Limb (tissue), 2 donors: ENCODE data around the gene ZNF146.
"Not testable (repeated sequence)": the region's sequence is repeated elsewhere in the genome, so short reads cannot be mapped to it uniquely, and the experiment has no call there.

Source experiments
- DNase-seq, 2 donors: peaks; one replicate each; pipeline ENCODE4 v3.0.0-alpha.2; 2016; ENCODE audit errors: extremely low spot score in 2 of 2

Gene ZNF146

DNA sequence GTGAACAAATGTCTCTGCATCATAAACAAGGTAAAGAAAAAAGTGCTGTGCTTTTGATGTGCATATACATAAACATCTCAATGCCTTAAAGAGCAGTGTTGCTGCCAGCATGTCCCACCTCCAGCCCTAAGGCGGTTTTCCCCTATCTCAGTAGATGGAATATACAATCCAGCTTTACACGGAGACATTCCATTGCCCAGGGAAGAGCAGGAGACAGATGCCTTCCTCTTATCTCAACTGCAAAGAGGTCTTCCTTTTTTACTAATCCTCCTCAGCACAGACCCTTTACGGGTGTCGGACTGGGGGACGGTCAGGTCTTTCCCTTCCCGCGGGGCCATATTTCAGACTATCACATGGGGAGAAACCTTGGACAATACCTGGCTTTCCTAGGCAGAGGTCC, 18.7 kb downstream of the ZNF146 start:
- DNase-seq: not testable (repeated sequence)

DNA sequence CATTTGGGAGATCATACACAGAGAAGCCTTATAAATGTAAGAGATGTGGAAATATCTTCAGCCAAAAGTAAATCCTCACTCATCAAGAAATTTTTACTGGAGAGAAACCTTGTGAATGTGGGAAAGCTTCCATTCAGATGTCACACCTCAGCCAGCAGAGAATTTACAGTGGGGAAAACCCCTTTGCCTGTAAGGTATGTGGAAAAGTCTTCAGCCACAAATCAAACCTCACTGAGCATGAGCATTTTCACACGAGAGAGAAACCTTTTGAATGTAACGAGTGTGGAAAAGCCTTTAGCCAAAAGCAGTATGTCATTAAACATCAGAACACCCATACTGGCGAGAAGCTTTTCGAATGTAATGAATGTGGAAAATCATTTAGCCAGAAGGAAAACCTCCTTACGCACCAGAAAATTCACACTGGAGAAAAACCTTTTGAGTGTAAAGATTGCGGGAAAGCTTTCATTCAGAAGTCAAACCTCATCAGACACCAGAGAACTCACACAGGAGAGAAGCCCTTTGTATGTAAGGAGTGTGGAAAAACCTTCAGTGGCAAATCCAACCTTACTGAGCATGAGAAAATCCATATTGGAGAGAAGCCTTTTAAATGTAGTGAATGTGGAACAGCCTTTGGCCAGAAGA, 21.5 kb downstream of the ZNF146 start:
- DNase-seq: no peak

DNA sequence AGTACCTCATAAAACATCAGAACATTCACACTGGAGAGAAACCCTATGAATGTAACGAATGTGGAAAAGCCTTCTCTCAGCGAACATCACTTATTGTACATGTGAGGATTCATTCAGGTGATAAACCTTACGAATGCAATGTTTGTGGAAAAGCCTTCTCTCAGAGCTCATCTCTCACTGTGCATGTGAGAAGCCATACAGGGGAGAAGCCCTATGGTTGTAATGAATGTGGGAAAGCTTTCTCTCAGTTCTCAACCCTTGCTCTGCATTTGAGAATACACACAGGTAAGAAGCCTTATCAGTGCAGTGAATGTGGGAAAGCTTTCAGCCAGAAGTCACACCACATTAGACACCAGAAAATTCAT, 22.0 kb downstream of the ZNF146 start:
- no peak for DNase-seq

DNA sequence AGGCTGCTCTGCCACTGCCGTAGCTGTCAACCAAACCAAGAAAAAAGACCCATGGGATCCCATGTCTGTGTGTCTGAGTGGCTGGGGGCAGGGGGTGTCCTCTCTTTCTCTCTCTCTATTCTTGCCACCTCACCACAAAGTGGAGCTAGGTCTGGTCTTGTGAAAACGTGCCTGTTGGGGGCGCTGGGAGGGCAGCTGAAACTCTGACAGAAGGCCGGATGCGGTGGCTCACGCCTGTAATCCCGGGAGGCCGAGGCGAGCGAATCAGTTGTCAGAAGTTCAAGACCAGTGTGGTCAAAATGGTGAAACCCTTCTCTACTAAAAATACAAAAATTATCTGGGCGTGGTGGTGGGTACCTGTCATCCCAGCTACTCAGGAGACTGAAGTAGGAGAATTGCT, 29.2 kb downstream of the ZNF146 start:
- DNase-seq: no peak

DNA sequence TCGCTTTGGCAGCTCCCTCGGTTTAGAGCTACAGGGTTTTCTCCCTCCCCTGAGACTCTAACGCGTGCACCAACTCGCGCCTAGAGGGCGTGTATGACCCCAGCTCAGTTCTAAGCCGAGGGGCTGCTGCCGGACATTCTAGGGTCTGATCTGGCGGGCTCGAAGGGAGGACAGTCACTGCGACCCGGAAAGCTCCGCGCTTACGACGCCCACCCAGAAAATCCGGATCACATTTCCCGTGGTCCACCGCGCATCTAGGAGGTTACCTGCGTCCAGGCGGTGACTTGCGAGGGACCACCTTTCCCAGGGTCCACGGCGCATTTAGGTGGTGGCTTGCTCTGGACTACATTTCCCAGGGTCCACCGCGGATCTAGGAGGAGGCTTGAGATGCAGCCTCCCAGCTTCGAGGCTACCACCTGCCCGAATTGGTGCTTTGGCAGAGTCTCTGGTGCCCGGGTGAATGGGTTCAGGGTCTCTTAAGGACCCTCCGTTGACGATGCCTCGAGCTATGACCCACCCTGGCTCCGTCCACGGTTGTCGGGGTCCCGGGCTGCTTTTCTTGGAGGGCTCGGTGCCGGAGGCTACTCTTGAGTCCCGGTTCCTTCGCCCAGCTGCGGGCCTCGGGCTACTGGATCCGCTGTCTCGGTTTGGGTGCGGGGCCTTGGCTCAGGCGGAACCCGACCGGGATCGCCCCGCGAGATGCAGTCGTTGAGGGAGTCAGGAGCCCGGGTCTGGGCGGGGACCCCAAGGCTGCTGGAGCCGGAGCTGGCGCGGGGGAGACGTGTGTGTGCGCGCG, 30.5 kb downstream of the ZNF146 start:
- DNase-seq: peak; percentile 14 to 75

DNA sequence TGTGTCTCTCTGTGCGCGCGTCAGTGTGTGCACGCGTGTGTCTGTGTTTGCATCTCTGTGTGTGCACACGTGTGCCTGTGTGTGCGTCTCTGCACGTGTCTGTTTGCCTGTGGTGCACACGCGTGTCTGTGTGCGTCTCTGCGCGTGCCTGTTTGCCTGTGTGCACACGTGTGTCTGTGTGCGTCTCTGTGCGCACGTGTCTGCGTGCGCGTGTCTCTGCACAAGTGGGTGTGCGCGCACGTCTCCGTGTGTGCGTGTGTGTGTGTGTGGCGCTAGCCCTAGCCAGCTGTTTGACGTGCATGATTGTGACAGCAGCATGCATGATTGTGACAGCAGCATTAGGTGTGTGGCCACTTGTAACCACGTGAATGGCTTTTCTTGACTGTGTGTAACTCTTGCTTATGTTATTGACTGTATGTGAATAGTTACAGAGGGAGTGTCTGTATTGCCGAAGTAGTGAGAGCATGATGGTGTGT, 31.1 kb downstream of the ZNF146 start:
- DNase-seq: no peak

DNA sequence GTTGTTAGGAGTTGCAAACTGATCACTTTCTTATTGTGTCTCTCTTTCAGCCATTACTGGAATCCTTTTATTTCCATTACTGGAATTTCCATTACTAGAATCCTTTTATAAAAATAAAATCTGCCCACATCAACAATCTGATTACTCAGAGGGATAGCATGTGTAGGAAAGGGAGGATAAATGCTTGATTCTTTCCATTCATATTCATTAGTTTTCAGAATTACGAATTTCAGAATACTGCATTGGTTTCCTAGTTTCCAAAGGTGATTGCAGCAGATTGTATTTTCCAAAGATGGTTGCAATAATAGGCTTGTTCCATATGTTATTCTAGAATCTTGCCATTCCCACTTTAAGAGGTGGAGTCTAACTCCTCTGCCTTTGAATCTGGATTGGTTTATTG, 37.1 kb downstream of the ZNF146 start:
- no peak for DNase-seq

DNA sequence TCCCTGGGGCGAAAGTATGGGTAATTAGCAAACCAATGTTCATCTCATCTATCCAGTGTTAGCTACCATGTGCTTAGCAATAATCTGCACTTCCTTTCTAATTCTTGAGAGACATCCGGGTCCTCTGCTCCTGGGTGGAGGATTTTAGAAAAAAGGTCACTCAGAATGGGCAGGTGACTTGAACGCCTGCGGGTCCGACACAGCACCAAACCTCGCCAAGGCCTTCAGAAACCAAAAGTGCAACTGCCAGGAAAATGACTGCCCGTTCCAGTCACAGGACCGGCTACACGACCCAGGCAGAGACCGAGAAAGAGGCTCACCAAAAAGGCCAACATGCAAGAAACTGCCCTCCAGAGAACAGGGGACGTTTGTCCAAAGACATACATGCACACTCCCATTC, 39.9 kb downstream of the ZNF146 start:
- DNase-seq: no peak

DNA sequence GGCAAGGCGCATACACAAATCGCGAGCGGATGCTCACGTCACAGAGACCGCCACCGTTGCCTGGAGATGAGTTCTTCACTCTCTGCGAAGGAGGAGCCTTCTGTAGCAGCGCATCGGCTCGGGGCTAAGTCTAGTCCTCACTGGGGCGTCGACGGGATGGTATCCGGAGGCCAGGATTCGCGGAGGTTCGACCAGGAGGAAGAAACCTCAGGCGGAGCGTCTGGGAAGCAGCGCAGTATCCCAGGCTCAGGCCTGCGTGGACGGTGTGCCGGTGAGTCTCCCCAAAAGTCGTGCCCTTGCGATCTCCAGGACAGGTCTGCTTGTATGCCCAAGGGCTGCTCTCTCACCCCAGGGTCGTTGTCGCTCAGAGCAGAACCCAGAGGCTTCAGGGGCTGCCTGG, 40.4 kb downstream of the ZNF146 start:
- no peak for DNase-seq

DNA sequence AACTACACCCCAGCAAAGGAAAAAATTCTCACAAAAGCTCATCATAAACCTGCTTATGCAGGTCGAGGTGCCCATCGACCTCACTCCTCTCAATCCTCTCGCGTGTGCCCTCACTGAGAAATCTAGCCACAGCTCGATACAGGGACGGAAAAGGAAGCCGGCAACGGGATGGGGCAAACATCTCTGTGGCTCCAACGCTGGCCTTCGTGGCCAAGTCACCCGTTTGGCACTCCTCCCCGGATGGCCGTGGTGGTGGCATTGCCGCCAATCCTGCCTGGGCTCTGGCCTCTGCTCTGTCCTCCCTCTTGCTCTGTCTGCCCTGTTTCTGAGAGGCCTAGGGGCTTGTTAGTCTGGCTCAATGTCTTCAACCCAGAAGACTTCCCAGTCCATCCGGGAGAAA, 41.2 kb downstream of the ZNF146 start:
- no peak for DNase-seq

DNA sequence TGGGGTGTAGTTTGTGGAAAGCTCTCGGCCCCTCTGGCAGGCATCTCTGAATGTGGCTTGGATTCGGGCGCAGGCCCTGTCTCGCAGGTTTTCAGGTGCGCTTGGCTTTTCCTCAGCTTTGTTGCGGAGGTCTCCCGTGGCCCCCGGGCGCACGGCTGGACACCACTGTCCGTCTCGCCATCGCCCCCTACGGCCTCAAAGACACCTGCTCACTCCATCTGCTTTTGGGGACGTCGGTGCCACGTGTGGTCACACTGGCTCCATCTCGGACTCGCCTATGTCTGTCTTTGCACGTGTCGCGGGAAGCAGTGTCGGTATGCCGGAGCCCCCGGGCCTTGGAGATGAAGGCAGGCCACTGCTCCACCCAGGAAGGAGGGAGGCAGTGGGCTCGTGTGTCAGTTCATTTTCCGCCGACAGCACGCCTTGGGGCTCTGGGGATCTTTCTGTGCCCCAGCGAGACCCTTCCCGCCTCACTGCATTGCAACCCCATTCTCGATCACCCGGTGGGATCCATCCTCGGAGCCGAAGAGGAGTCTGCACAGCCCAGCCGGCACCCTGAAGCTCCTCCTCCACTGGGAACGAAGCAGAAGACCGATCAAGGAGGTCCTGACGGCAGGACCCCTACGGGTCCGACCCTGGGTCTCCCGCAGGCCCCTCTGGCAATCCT, 42.1 kb downstream of the ZNF146 start:
- DNase-seq: no peak

DNA sequence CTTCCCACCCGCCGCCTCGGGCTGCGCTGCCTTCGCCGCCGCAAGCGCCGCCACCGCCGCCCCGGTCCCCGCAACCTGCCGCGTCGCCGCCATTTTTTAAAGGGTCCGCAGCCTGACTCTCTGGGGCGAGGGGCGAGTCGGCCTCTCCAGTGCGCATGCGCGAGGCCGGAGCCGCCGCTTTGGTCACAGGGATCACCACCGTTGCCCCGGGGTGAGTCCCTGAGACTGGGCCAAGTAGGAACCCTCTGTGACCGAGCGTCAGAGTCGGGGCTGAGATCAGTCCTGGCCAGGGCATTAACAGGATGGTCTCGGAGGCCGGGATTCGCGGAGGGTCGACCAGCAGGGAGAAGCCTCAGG, 42.6 kb downstream of the ZNF146 start:
- peak; percentile 3 to 66 for DNase-seq

DNA sequence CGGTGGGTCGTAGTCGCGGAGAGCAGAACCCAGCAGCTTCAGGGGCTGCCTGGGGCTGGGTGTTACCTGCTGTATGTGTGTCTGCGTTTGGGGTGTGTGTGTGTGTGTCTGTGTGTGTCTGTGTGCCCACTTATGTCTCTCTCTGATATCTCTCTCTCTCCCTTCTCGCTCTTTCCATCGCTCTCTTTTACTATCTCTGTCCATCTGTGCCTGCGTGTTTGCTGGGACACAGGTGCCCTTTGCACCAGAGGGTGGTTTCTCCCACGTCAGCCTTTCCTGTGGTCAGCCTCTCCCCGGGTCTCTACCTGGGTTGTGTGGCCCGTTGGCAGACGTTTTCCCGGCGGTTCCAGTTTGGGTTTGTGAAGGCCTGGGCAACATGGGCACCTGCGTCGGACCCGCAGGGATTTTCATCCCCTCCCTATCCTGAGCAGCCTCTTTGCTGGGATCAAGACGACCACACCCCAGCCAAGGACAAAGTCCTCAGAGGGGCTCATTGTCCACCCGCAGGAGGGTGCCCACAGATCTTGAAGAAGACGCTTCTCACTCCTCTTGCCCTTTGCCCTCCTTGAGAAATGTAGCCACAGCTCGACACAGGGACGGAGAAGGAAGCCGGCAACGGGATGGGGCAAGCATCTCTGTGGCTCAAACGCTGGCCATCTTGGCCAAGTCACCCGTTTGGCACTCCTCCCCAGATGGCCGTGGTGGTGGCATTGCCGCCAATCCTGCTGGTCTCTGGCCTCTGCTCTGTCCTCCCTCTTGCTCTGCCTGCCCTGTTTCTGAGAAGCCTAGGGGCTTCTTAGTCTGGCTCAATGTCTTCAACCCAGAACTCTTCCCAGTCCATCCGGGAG, 43.3 kb downstream of the ZNF146 start:
- DNase-seq: no peak

DNA sequence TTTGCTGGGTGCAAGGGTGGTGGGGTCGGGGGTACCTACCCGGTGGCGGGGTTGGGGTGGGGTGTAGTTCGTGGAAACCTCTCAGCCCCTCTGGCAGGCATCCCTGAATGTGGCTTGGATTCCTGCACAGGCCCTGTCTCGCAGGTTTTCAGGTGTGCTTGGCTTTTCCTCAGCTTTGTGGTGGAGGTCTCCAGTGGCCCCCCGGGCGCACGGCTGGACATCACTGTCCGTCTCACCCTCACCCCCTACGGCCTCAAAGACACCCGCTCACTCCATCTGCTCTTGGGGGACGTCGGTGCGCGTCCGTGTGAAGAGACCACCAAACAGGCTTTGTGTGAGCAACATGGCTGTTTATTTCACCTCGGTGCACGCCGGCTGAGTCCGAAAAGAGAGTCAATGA, 44.3 kb downstream of the ZNF146 start:
- DNase-seq: no peak

DNA sequence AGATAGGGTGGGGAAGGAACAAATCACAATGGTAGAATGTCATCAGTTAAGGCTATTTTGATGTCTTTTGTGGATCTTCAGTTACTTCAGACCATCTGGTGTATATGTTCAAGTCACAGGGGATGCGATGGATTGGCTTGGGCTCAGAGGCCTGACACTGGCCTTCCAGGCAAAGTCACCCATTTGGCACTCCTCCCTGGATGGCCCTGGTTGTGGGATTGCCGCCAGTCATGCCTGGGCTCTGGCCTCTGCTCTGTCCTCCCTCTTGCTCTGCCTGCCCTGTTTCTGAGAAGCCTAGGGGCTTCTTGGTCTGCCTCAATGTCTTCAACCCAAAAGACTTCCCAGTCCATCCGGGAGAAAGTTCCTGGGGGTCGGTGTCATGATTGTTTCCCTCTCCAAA, 50.2 kb downstream of the ZNF146 start:
- DNase-seq: no peak

DNA sequence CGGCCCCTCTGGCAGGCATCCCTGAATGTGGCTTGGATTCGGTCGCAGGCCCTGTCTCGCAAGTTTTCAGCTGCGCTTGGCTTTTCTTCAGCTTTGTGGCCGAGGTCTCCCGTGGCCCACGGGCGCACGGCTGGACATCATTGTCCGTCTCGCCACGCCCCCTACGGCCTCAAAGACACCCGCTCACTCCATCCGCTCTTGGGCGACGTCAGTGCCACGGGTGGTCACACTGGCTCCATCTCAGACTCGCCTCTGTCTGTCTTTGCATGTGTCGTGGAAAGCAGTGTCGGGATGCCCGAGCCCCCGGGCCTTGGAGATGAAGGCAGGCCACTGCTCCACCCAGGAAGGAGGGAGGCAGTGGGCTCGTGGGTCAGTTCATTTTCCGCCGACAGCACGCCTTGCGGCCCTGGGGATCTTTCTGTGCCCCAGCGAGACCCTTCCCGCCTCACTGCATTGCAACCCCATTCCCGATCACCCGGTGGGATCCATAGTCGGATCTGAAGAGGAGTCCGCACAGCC, 51.0 kb downstream of the ZNF146 start:
- DNase-seq: no peak

DNA sequence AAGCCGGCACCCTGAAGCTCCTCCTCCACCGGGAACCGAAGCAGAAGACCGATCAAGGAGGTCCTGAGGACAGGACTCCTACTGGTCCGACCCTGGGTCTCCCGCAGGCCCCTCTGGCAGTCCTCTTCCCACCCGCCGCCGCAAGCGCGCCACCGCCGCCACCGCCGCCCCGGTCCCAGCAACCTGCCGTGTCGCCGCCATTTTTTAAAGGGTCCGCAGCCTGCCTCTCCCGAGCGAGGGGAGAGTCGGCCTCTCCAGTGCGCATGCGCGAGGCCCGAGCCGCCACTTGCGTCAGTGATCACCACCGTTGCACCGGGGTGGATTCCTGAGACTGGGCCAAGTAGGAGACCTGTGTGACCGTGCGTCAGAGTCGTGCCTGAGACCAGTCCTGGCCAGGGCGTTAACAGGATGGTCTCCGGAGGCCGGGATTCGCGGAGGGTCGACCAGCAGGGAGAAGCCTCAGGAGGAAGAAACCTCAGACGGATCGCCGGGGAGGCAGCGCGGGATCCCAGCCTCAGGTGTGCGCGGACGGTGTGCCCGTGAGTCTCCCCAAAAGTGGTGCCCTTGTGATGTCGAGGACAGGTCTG, 51.6 kb downstream of the ZNF146 start:
- no peak for DNase-seq

DNA sequence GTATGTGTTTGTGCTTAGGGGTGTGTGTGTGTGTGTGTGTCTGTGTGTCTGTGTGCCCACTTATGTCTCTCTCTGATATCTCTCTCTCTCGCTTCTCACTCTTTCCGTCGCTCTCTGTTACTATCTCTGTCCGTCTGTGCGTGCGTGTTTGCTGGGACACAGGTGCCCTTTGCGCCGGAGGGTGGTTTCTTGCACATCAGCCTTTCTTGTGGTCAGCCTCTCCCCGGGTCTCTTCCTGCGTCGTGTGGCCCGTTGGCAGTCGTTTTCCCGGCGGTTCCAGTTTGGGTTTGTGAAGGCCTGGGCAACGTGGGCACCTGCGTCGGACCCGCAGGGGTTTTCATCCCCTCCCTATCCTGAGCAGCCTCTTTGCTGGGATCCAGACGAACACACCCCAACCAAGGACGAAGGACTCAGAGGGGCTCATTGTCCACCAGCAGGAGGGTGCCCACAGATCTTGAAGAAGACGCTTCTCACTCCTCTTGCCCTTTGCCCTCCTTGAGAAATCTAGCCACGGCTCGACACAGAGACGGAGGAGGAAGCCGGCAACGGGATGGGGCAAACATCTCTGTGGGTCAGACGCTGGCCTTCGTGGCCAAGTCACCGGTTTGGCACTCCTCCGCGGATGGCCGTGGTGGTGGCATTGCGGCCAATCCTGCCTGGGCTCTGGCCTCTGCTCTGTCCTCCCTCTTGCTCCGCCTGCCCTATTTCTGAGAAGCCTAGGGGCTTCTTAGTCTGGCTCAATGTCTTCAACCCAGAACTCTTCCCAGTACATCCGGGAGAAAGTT, 52.3 kb downstream of the ZNF146 start:
- DNase-seq: no peak

DNA sequence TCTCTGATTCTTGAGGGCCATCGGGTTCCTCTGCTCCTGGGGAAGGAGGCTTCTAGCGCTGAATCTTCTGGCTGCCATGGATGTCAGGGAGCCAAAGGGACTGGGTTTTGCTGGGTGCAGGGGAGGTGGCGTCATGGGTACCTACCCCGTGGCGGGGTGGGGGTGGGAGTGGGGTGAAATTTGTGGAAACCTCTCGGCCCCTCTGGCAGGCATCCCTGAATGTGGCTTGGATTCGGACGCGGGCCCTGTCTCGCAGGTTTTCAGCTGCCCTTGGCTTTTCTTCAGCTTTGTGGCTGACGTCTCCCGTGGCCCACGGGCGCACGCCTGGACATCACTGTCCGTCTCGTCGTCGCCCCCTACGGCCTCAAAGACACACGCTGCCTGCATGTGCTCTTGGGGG, 53.2 kb downstream of the ZNF146 start:
- DNase-seq: not testable (repeated sequence)

DNA sequence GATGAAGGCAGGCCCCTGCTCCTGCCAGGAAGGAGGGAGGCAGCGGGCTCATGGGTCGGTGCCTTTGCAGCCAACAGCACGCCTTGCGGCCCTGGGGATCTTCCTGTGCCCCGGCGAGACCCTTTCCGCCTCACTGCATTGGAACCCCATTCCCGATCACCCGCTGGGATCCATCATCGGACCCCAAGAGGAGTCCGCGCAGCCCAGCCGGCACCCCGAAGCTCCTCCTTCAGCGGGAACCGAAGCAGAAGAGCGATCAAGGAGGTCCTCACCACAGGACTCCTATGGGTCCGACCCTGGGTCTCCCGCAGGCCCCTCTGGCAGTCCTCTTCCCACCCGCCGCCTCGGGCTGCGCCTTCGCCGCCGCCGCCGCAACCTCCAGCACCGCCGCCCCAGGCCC, 53.7 kb downstream of the ZNF146 start:
- DNase-seq: not testable (repeated sequence)
